ENCODE measurements around the gene CCNT1.

CCNT1 gene

DNA sequence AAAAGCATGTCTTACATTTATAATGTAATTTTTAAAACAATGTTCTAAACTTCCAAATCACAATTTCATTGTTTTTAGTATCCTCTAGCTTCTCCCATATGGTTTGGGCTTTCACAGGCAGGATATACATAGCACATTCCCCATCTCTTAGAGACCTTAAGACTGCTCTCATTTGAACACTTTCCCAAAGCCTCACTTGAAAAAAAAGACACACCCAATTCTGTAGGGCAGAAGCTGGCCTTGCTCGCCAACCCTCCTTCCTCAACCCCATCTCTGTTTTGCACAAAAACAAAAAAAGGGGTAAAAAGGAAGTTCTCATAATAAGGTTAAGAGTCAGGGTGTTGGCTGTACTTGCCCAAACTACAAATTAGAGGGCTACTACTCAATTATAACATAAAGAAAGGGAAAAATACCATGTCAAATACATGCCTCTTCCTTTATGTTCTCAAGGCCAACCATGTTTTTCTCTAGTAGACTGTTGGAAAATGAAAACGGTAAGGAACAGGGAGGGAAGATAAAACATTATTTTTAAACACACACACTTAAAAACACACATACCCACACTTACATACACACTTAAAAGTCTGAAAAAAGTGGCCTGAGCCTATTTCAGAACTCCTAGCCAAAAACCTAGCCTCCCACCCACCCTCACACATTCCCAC, 24.6 kb downstream of the CCNT1 start:
- no peak for TF ChIP-seq EZH2phosphoT487 (IDR thresholded peaks at IDR 0.05; ENCODE audit: low read length)
- TF ChIP-seq EZH2 (optimal IDR thresholded peaks at IDR 0.05; ENCODE audit: low read depth, low read length), result no peak
- TF ChIP-seq, protein P1, sequence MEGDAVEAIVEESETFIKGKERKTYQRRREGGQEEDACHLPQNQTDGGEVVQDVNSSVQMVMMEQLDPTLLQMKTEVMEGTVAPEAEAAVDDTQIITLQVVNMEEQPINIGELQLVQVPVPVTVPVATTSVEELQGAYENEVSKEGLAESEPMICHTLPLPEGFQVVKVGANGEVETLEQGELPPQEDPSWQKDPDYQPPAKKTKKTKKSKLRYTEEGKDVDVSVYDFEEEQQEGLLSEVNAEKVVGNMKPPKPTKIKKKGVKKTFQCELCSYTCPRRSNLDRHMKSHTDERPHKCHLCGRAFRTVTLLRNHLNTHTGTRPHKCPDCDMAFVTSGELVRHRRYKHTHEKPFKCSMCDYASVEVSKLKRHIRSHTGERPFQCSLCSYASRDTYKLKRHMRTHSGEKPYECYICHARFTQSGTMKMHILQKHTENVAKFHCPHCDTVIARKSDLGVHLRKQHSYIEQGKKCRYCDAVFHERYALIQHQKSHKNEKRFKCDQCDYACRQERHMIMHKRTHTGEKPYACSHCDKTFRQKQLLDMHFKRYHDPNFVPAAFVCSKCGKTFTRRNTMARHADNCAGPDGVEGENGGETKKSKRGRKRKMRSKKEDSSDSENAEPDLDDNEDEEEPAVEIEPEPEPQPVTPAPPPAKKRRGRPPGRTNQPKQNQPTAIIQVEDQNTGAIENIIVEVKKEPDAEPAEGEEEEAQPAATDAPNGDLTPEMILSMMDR (IDR thresholded peaks at IDR 0.05; ENCODE audit: low read length), result no peak
- Histone ChIP-seq H3K27me3 (replicated peaks; ENCODE audit: insufficient read depth, low read length) (no peaks in the 10 kb centered on the region), H3K79me2 (ENCODE audit: low read length) (peaks cover 45% of the 10 kb centered on the region), H3K9me3 (replicated peaks; ENCODE audit: insufficient read depth, low read length) (no peaks in the 10 kb centered on the region), H3K9ac (ENCODE audit: low read length) (no peak overlapping the region), H3F3A (ENCODE audit: insufficient read depth, low read length) (no peaks in the 10 kb centered on the region; the same call in 1 of the 2 replicates), H3K4me3 (ENCODE audit: low read length) (no peak overlapping the region), H3K36me3 (replicated peaks; ENCODE audit: insufficient read depth, low read length) (peaks cover 24% of the 10 kb centered on the region), H4K20me1 (ENCODE audit: insufficient read depth, low read length) (no peaks in the 10 kb centered on the region), H3K4me2 (ENCODE audit: low read depth, low read length) (no peak overlapping the region), H3K4me1 (ENCODE audit: low read length) (no peaks in the 10 kb centered on the region), H3K27ac (ENCODE audit: low read length) (no peak overlapping the region), H3K9me2 (replicated peaks; ENCODE audit: insufficient read depth, low read length) (no peaks in the 10 kb centered on the region), H2AFZ (ENCODE audit: low read length) (no peak overlapping the region)
- DNase-seq, result no peak

DNA sequence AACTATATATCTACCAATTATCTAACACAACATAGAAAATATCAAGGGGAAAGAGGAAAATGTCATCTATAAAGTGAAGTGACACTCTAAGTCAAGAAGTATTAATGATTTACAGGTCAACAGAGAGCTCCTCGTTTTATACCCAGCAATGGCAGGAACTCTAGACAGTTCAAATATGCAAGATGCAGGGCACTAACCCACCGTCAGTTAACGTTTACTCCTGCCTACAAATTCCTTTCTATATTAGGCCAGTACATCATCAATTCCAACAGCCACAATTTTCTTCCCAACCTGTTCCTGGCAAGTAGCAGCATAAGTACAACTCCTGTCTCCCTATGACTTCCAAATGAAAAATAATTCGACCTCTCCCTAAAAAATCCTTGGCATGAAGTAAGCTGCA, 25.5 kb downstream of the CCNT1 start:
- no peak overlapping the region for H3K4me3 ChIP-seq (ENCODE audit: low read length)
- H3F3A ChIP-seq (ENCODE audit: insufficient read depth, low read length), result no peaks in the 10 kb centered on the region
- H2AFZ ChIP-seq (ENCODE audit: low read length), result no peak overlapping the region
- H3K27ac ChIP-seq (ENCODE audit: low read length), result no peak overlapping the region
- H3K9ac ChIP-seq (ENCODE audit: low read length), result no peak overlapping the region
- TF ChIP-seq EZH2phosphoT487 (IDR thresholded peaks at IDR 0.05; ENCODE audit: low read length) (no peak), EZH2 (optimal IDR thresholded peaks at IDR 0.05; ENCODE audit: low read depth, low read length) (no peak)
- TF ChIP-seq, protein P1 (IDR thresholded peaks at IDR 0.05; ENCODE audit: low read length), result no peak
- peaks cover 37% of the 10 kb centered on the region for H3K79me2 ChIP-seq (ENCODE audit: low read length)
- H3K9me3 ChIP-seq (replicated peaks; ENCODE audit: insufficient read depth, low read length), result no peaks in the 10 kb centered on the region
- H3K27me3 ChIP-seq (replicated peaks; ENCODE audit: insufficient read depth, low read length), result no peaks in the 10 kb centered on the region
- no peaks in the 10 kb centered on the region for H3K9me2 ChIP-seq (replicated peaks; ENCODE audit: insufficient read depth, low read length)
- no peak for DNase-seq
- no peaks in the 10 kb centered on the region for H4K20me1 ChIP-seq (ENCODE audit: insufficient read depth, low read length)
- H3K4me1 ChIP-seq (ENCODE audit: low read length), result no peaks in the 10 kb centered on the region
- H3K36me3 ChIP-seq (replicated peaks; ENCODE audit: insufficient read depth, low read length), result peaks cover 24% of the 10 kb centered on the region
- no peak overlapping the region for H3K4me2 ChIP-seq (ENCODE audit: low read depth, low read length)

DNA sequence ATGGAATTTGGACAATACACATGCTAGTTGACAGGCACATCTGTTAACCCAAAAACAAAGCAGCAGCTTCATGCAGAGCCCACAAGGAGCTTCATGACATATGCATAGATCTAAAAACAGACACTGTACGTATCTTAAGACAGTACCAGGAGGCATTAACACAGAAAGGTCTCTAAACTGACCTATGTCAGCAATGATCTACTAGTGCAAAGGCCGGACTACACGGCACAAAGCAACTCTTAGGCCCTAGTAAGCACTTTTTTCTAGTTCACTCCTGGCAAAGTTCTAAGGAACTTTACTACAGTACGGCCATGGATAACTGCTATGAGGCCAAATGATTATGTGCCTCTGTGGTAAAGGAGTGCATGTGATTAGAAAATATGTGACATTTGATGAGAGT, 26.1 kb downstream of the CCNT1 start:
- Histone ChIP-seq H2AFZ (ENCODE audit: low read length) (no peak overlapping the region), H3K4me3 (ENCODE audit: low read length) (no peak overlapping the region), H3K79me2 (ENCODE audit: low read length) (peaks cover 32% of the 10 kb centered on the region), H3K36me3 (replicated peaks; ENCODE audit: insufficient read depth, low read length) (peaks cover 24% of the 10 kb centered on the region), H4K20me1 (ENCODE audit: insufficient read depth, low read length) (no peaks in the 10 kb centered on the region), H3K9me2 (replicated peaks; ENCODE audit: insufficient read depth, low read length) (no peaks in the 10 kb centered on the region), H3K4me2 (ENCODE audit: low read depth, low read length) (no peak overlapping the region), H3K27ac (ENCODE audit: low read length) (no peak overlapping the region), H3K27me3 (replicated peaks; ENCODE audit: insufficient read depth, low read length) (no peaks in the 10 kb centered on the region), H3K9me3 (replicated peaks; ENCODE audit: insufficient read depth, low read length) (no peaks in the 10 kb centered on the region), H3K9ac (ENCODE audit: low read length) (no peak overlapping the region), H3K4me1 (ENCODE audit: low read length) (no peaks in the 10 kb centered on the region), H3F3A (ENCODE audit: insufficient read depth, low read length) (no peaks in the 10 kb centered on the region)
- TF ChIP-seq, protein P1 (IDR thresholded peaks at IDR 0.05; ENCODE audit: low read length), result no peak
- no peak for TF ChIP-seq EZH2phosphoT487 (IDR thresholded peaks at IDR 0.05; ENCODE audit: low read length)
- DNase-seq, result no peak

All from MM.1S (cell line).